Central memory CD8-positive, alpha-beta T cell (primary cell): ENCODE data around the gene OOSP3.
"Not testable (repeated sequence)": the region's sequence is repeated elsewhere in the genome, so short reads cannot be mapped to it uniquely, and the experiment has no call there.

Experiments used
- ATAC-seq: fragments of 150-1000 bp; cut with Tn5 transposase; replicated peaks from 2 replicates; pipeline ENCODE4 v1.10.0; 2022; ENCODE audit warnings: mild to moderate bottlenecking, moderate FRiP score, moderate number of reproducible peaks; ENCODE audit not compliant: poor library complexity, severe bottlenecking; ENCODE audit errors: extremely low read depth
- DNase-seq, 2 donors: peaks; one replicate each; pipeline ENCODE4 v3.0.0; 2021; ENCODE audit warnings: low spot score in 2 of 2
- H3K27ac Mint-ChIP-seq: one replicate; pipeline ENCODE4 v1.8.0; 2022; ENCODE audit warnings: low read depth, mild to moderate bottlenecking, moderate library complexity, mixed read lengths
- H3K27me3 Mint-ChIP-seq: one replicate; pipeline ENCODE4 v1.8.0; 2022; ENCODE audit warnings: mixed read lengths
- H3K36me3 Mint-ChIP-seq: one replicate; pipeline ENCODE4 v1.8.0; 2022; ENCODE audit warnings: mild to moderate bottlenecking, moderate library complexity, mixed read lengths; ENCODE audit not compliant: insufficient read depth
- H3K4me1 Mint-ChIP-seq: one replicate; pipeline ENCODE4 v1.8.0; 2022; ENCODE audit warnings: mixed read lengths
- H3K4me3 Mint-ChIP-seq: one replicate; pipeline ENCODE4 v1.8.0; 2022; ENCODE audit warnings: mild to moderate bottlenecking, moderate library complexity, mixed read lengths
- H3K9me3 Mint-ChIP-seq: one replicate; pipeline ENCODE4 v1.8.0; 2022; ENCODE audit warnings: mixed read lengths

The OOSP3 gene

GRCh38 chr11:59878575-59878974, at the start of gene OOSP3:
OOSP3 (plus strand) TSS chr11:59878782; CDS start chr11:59878809, 27 bp downstream.
- no peak for ATAC-seq
- peaks cover 57% of the 10 kb centered on the region for H3K27me3 Mint-ChIP-seq
- H3K27ac Mint-ChIP-seq, result no peak within 1 kb of the TSS
- no peak for DNase-seq
- no peaks in the 10 kb centered on the region for H3K4me1 Mint-ChIP-seq
- no peak within 1 kb of the TSS for H3K4me3 Mint-ChIP-seq
- no peaks in the 10 kb centered on the region for H3K9me3 Mint-ChIP-seq
- no peaks in the 10 kb centered on the region for H3K36me3 Mint-ChIP-seq

- H3K4me3 Mint-ChIP-seq, result no peak overlapping the region
- no peaks in the 10 kb centered on the region for H3K9me3 Mint-ChIP-seq
- no peak overlapping the region for H3K27ac Mint-ChIP-seq
- ATAC-seq, result no peak
- no peak for DNase-seq
- H3K4me1 Mint-ChIP-seq, result no peaks in the 10 kb centered on the region
- peaks cover under 1% of the 10 kb centered on the region for H3K36me3 Mint-ChIP-seq
- peaks cover 20% of the 10 kb centered on the region for H3K27me3 Mint-ChIP-seq
Observed at GRCh38 chr11:59829358-59829757, 49.2 kb upstream of the OOSP3 start.

- no peak for ATAC-seq
- H3K4me1 Mint-ChIP-seq, result no peaks in the 10 kb centered on the region
- no peak for DNase-seq
- H3K27ac Mint-ChIP-seq, result no peak overlapping the region
- H3K36me3 Mint-ChIP-seq, result peaks cover 2% of the 10 kb centered on the region
- peaks cover 49% of the 10 kb centered on the region for H3K27me3 Mint-ChIP-seq
- no peaks in the 10 kb centered on the region for H3K9me3 Mint-ChIP-seq
- no peak overlapping the region for H3K4me3 Mint-ChIP-seq
Observed at GRCh38 chr11:59833602-59834001, 45.0 kb upstream of the OOSP3 start.

- Mint-ChIP-seq H3K36me3 (peaks cover 1% of the 10 kb centered on the region), H3K9me3 (no peaks in the 10 kb centered on the region), H3K27ac (no peak overlapping the region), H3K4me1 (no peaks in the 10 kb centered on the region), H3K27me3 (peaks cover 48% of the 10 kb centered on the region), H3K4me3 (no peak overlapping the region)
- ATAC-seq (no peak), DNase-seq (no peak)
Observed at GRCh38 chr11:59839615-59840014, 39.0 kb upstream of the OOSP3 start.

GRCh38 chr11:59841514-59841913, 37.1 kb upstream of the OOSP3 start:
- H3K4me3 Mint-ChIP-seq, result no peak overlapping the region
- no peaks in the 10 kb centered on the region for H3K9me3 Mint-ChIP-seq
- ATAC-seq (no peak), DNase-seq (no peak)
- H3K27ac Mint-ChIP-seq, result no peak overlapping the region
- H3K27me3 Mint-ChIP-seq, result peaks cover 34% of the 10 kb centered on the region
- H3K4me1 Mint-ChIP-seq, result no peaks in the 10 kb centered on the region
- peaks cover 1% of the 10 kb centered on the region for H3K36me3 Mint-ChIP-seq

- H3K27me3 Mint-ChIP-seq, result peaks cover 26% of the 10 kb centered on the region
- H3K4me1 Mint-ChIP-seq, result no peaks in the 10 kb centered on the region
- ATAC-seq (no peak), DNase-seq (no peak)
- peaks cover 1% of the 10 kb centered on the region for H3K36me3 Mint-ChIP-seq
- H3K9me3 Mint-ChIP-seq, result no peaks in the 10 kb centered on the region
- no peak overlapping the region for H3K4me3 Mint-ChIP-seq
- no peak overlapping the region for H3K27ac Mint-ChIP-seq
Observed at GRCh38 chr11:59842316-59842715, 36.3 kb upstream of the OOSP3 start.

- no peak within 1 kb of the TSS for H3K27ac Mint-ChIP-seq
- ATAC-seq (no peak), DNase-seq (no peak)
- H3K4me1 Mint-ChIP-seq, result no peaks in the 10 kb centered on the region
- H3K4me3 Mint-ChIP-seq, result no peak within 1 kb of the TSS
- H3K36me3 Mint-ChIP-seq, result no peaks in the 10 kb centered on the region
- H3K9me3 Mint-ChIP-seq, result no peaks in the 10 kb centered on the region
- peaks cover 17% of the 10 kb centered on the region for H3K27me3 Mint-ChIP-seq
Observed at GRCh38 chr11:59845399-59845798, 33.2 kb upstream of the OOSP3 start, which contains the start of gene CBLIF. CBLIF (minus strand) TSS chr11:59845499; CDS start chr11:59845453, 46 bp downstream.

- no peak overlapping the region for H3K4me3 Mint-ChIP-seq
- H3K4me1 Mint-ChIP-seq, result no peaks in the 10 kb centered on the region
- no peak for ATAC-seq
- no peak for DNase-seq
- H3K36me3 Mint-ChIP-seq, result no peaks in the 10 kb centered on the region
- peaks cover 17% of the 10 kb centered on the region for H3K27me3 Mint-ChIP-seq
- H3K9me3 Mint-ChIP-seq, result no peaks in the 10 kb centered on the region
- no peak overlapping the region for H3K27ac Mint-ChIP-seq
Observed at GRCh38 chr11:59846556-59846955, 32.0 kb upstream of the OOSP3 start.

GRCh38 chr11:59847626-59848025, 31.0 kb upstream of the OOSP3 start:
- DNase-seq (no peak), ATAC-seq (no peak)
- Mint-ChIP-seq H3K4me1 (no peaks in the 10 kb centered on the region), H3K27ac (no peak overlapping the region), H3K36me3 (no peaks in the 10 kb centered on the region), H3K4me3 (no peak overlapping the region), H3K9me3 (no peaks in the 10 kb centered on the region), H3K27me3 (peaks cover 20% of the 10 kb centered on the region)

GRCh38 chr11:59848439-59848838, 30.1 kb upstream of the OOSP3 start:
- not testable (repeated sequence) for DNase-seq, H3K36me3 Mint-ChIP-seq
- peaks cover 29% of the 10 kb centered on the region for H3K27me3 Mint-ChIP-seq

GRCh38 chr11:59849129-59849528, 29.5 kb upstream of the OOSP3 start:
- Mint-ChIP-seq H3K4me3 (no peak overlapping the region), H3K27me3 (peaks cover 23% of the 10 kb centered on the region), H3K36me3 (no peaks in the 10 kb centered on the region), H3K4me1 (no peaks in the 10 kb centered on the region), H3K27ac (no peak overlapping the region), H3K9me3 (no peaks in the 10 kb centered on the region)
- DNase-seq (no peak), ATAC-seq (no peak)

More at GRCh38 chr11:59848439-59848838, 30.1 kb upstream of the OOSP3 start:
- not testable (repeated sequence) for H3K4me1 Mint-ChIP-seq, ATAC-seq, H3K4me3 Mint-ChIP-seq, H3K9me3 Mint-ChIP-seq, H3K27ac Mint-ChIP-seq

GRCh38 chr11:59849551-59849950, 29.0 kb upstream of the OOSP3 start:
- peaks cover 22% of the 10 kb centered on the region for H3K27me3 Mint-ChIP-seq
- H3K9me3 Mint-ChIP-seq, ATAC-seq, H3K4me3 Mint-ChIP-seq, DNase-seq, H3K27ac Mint-ChIP-seq, H3K36me3 Mint-ChIP-seq, H3K4me1 Mint-ChIP-seq: not testable (repeated sequence)

GRCh38 chr11:59851416-59851815, 27.2 kb upstream of the OOSP3 start:
- H3K4me3 Mint-ChIP-seq, H3K9me3 Mint-ChIP-seq, H3K36me3 Mint-ChIP-seq, H3K27ac Mint-ChIP-seq, DNase-seq, ATAC-seq, H3K4me1 Mint-ChIP-seq: not testable (repeated sequence)
- H3K27me3 Mint-ChIP-seq, result peaks cover 22% of the 10 kb centered on the region

GRCh38 chr11:59854871-59855270, 23.7 kb upstream of the OOSP3 start:
- Mint-ChIP-seq H3K36me3 (no peaks in the 10 kb centered on the region), H3K27ac (no peak overlapping the region), H3K4me3 (no peak overlapping the region), H3K27me3 (peaks cover 12% of the 10 kb centered on the region), H3K9me3 (no peaks in the 10 kb centered on the region), H3K4me1 (peaks cover 13% of the 10 kb centered on the region)
- ATAC-seq (no peak), DNase-seq (no peak)
